Kidney (tissue), 14 donors: Measurements from ENCODE around the gene WWOX. TPM values are rescaled to one million over a fixed set of nuclear protein-coding genes. Genes with fewer than 3 reads are reported as not detected.
A peak's percentile ranks its signal among the peaks of the same experiment; 100 is the strongest.

Experiments used
- DNase-seq, 5 donors: peaks; one replicate each; pipeline ENCODE4 v3.0.0-alpha.2; 2013 to 2020
- FAIRE-seq: peaks from 2 replicates; lab custom pipeline; 2012; peaks lifted over from hg19 to GRCh38; lab: Jason Lieb, UNC
- H3K27ac ChIP-seq, 2 donors: one replicate each; pipeline ENCODE4 v1.7.0; 2013; ENCODE audit warnings: low read depth in 2 of 2, low read length in 2 of 2, inconsistent platforms in 1 of 2
- H3K27me3 ChIP-seq: one replicate; pipeline ENCODE4 v1.7.1; 2013; ENCODE audit warnings: low read length, inconsistent platforms; ENCODE audit not compliant: control insufficient read depth, insufficient read depth
- H3K36me3 ChIP-seq, 3 donors: one replicate each; pipeline versions ENCODE4 v1.7.0 to v1.7.1; 2013; ENCODE audit warnings: low read length in 3 of 3, control low read depth in 1 of 3, inconsistent platforms in 1 of 3; ENCODE audit not compliant: insufficient read depth in 3 of 3, control insufficient read depth in 2 of 3
- H3K4me1 ChIP-seq, 3 donors: one replicate each; pipeline versions ENCODE4 v1.7.0 to v1.7.1; 2013; ENCODE audit warnings: low read length in 3 of 3, inconsistent platforms in 1 of 3, low read depth in 1 of 3; ENCODE audit not compliant: control insufficient read depth in 2 of 3, insufficient read depth in 2 of 3
- H3K4me3 ChIP-seq, 3 donors: one replicate each; pipeline versions ENCODE4 v1.7.0 to v1.8.1; 2013; ENCODE audit warnings: low read length in 3 of 3, control low read depth in 1 of 3, inconsistent platforms in 1 of 3
- H3K9ac ChIP-seq, 3 donors: one replicate each; pipeline versions ENCODE4 v1.7.0 to v1.7.1; 2013; ENCODE audit warnings: low read length in 3 of 3, control low read depth in 1 of 3, inconsistent platforms in 1 of 3
- H3K9me3 ChIP-seq, 3 donors: one replicate each; pipeline versions ENCODE4 v1.7.0 to v1.7.1; 2013; ENCODE audit warnings: low read length in 3 of 3, control low read depth in 1 of 3, inconsistent platforms in 1 of 3; ENCODE audit not compliant: control insufficient read depth in 2 of 3, insufficient read depth in 1 of 3
- intact Hi-C: fragments of 100-400 bp; cut with DNase I; formaldehyde crosslinking; loops from one replicate; pipeline ENCODE4 v1.11.1; 2022
- polyA plus RNA-seq: library from polyadenylated mRNA; stranded (reverse); fragments of 350-450 nt; fragmentation: Illumina TruSeq; extraction: RNeasy Lipid Tissue Mini Kit (QIAGEN cat#74804); gene quantifications from one replicate; pipeline ENCODE4 v1.2.3, GENCODE V29; 2014; ENCODE audit warnings: low read depth, low replicate concordance; ENCODE audit not compliant: insufficient read depth
- total RNA-seq: library from RNA; stranded (reverse); fragmentation: NEBNext Ultra II Directional; extraction: Animal tissue kit (Norgen Biotek cat#: 25700); gene quantifications from one replicate; pipeline ENCODE4 v1.2.1, GENCODE V29; 2021
- TF ChIP-seq, protein P1 (sequence below): IDR thresholded peaks from 3 replicates; pipeline ENCODE4 v1.5.1; 2012; ENCODE audit warnings: mild to moderate bottlenecking, moderate library complexity, borderline replicate concordance; ENCODE audit not compliant: insufficient read depth; ENCODE audit errors: extremely low read depth
- donor health status: control.
- donor health status: control.
- donor health status: control.
- donor health status: control.
- donor health status: control.
- donor health status: DM: yes; HTN: yes; CAD: no.
- donor health status: Normal renal cell carcinoma (clear cell type).

The WWOX gene
- total and polyA plus RNA-seq, 2 donors from 2014 or later, result 22.5 to 30.3 TPM

DNA sequence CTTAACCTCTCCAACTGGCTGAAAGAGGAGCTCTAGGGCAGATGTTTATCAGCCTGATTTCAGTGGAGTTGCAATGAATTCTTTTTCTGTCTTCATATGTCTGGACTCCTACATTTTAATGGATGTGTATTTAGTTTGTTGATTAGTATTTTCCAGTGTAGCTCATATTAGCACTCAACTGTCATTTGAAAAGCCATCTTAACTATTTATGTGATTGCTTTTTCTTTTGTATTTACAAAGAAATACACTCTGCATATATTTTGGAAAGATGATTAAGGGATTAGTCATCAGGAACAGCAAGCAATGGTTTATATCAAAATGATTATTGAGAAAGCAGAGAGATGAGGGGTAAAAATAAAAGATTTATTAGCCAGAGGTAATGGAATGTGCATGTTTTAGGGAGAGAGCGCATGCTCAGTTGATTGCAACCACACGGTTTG lies 71.1 kb downstream of the WWOX start:
- TF ChIP-seq, protein P1, sequence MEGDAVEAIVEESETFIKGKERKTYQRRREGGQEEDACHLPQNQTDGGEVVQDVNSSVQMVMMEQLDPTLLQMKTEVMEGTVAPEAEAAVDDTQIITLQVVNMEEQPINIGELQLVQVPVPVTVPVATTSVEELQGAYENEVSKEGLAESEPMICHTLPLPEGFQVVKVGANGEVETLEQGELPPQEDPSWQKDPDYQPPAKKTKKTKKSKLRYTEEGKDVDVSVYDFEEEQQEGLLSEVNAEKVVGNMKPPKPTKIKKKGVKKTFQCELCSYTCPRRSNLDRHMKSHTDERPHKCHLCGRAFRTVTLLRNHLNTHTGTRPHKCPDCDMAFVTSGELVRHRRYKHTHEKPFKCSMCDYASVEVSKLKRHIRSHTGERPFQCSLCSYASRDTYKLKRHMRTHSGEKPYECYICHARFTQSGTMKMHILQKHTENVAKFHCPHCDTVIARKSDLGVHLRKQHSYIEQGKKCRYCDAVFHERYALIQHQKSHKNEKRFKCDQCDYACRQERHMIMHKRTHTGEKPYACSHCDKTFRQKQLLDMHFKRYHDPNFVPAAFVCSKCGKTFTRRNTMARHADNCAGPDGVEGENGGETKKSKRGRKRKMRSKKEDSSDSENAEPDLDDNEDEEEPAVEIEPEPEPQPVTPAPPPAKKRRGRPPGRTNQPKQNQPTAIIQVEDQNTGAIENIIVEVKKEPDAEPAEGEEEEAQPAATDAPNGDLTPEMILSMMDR, result no peak
- H3K4me3 ChIP-seq, result no peak overlapping the region
- no peaks in the 10 kb centered on the region for H3K9me3 ChIP-seq
- no peaks in the 10 kb centered on the region for H3K27me3 ChIP-seq
- H3K4me1 ChIP-seq, result no peaks in the 10 kb centered on the region
- DNase-seq (no peak), FAIRE-seq (no peak)
- no peak overlapping the region for H3K27ac ChIP-seq
- no peak overlapping the region for H3K9ac ChIP-seq
- intact Hi-C loops, result no loop called here
- H3K36me3 ChIP-seq, result no peaks in the 10 kb centered on the region

DNA sequence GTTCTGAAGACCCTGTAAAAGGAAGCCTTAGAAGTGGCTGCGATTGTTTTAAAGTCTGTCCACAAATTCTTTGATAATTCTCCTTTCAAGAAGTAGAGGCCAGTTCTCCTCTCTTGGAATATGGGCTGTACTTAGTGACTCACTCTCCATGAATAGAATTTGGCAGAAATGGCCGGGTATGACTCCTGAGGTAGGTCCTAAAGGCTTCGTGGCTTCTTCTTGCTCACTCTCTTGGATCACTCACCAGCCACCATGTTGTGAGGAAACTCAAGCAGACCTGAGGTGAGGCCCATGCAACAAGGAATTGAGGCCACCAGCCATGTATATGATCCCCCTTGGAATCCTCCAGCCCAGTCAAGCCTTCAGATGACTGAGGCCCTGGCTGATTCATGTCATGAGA lies 75.8 kb downstream of the WWOX start:
- Histone ChIP-seq H3K36me3 (no peaks in the 10 kb centered on the region), H3K4me1 (no peaks in the 10 kb centered on the region), H3K27ac (no peak overlapping the region), H3K9ac (no peak overlapping the region), H3K9me3 (no peaks in the 10 kb centered on the region), H3K27me3 (no peaks in the 10 kb centered on the region), H3K4me3 (no peak overlapping the region)
- no peak for DNase-seq
- TF ChIP-seq, protein P1, result no peak
- intact Hi-C loops, result no loop called here
- no peak for FAIRE-seq

DNA sequence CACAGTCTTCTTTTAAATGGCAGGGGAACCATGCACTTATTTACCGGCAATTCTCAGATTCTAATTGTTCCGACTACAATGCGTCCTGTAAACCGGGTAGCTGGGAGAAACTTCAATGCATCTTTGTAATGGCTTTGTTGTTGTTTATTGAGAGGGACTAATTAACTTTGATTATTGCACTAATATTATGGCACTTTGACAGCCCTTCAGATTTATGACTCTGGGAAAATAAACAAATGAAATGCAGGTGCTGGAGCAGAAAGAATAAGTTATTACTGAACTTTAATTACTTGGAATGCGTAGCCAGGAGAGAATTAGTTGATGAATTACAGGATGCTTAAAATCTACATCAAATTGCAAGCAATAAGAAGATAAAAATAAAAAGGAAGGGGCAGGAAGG lies 77.0 kb downstream of the WWOX start:
- intact Hi-C loops, result no loop called here
- TF ChIP-seq, protein P1, result no peak
- Histone ChIP-seq H3K27ac (no peak overlapping the region), H3K36me3 (no peaks in the 10 kb centered on the region), H3K27me3 (no peaks in the 10 kb centered on the region), H3K4me1 (no peaks in the 10 kb centered on the region), H3K9me3 (no peaks in the 10 kb centered on the region), H3K9ac (no peak overlapping the region), H3K4me3 (no peak overlapping the region)
- DNase-seq (peak in 1 of 5 donors; percentile 43), FAIRE-seq (no peak)

DNA sequence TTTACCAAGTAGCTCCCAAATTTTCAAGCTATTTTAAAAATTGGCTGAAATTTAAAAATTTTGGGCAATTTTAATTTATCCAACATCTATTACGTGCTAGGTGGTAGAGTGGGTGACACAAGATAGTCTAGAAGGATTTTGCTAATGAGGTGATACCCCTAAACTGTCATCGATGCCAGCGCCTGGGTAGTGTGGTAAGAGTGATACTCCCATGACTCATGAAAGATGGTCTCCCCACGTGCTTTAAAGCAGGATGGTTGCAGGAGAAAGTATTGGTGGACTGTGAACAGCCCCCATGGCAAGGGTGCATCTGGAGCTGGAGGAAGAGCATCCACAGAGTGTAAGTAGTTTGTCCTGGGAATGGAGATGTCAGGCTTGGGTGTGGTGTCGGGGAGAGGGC lies 77.8 kb downstream of the WWOX start:
- TF ChIP-seq, protein P1, result no peak
- FAIRE-seq, result no peak
- Histone ChIP-seq H3K4me1 (no peaks in the 10 kb centered on the region), H3K9me3 (no peaks in the 10 kb centered on the region), H3K9ac (no peak overlapping the region), H3K4me3 (no peak overlapping the region), H3K27me3 (no peaks in the 10 kb centered on the region), H3K27ac (no peak overlapping the region), H3K36me3 (no peaks in the 10 kb centered on the region)
- intact Hi-C loops, result no loop called here
- DNase-seq, result no peak
